Keratinocyte (primary cell): ENCODE measurements around the gene SORBS2.

Experiments
- EZH2 ChIP-seq: IDR thresholded peaks from one replicate; pipeline ENCODE4 v1.6.1; 2012; ENCODE audit warnings: inconsistent platforms, mild to moderate bottlenecking, low read length, moderate library complexity
- TF ChIP-seq, protein P1 (sequence below), 3 experiments: IDR thresholded peaks in 1 of 3; conservative IDR thresholded peaks in 1 of 3; optimal IDR thresholded peaks in 1 of 3; 2 replicates in 2 of 3; 3 replicates in 1 of 3; pipeline versions ENCODE3 to v1.5.1; 2011; ENCODE audit warnings: low read length in 3 of 3, mild to moderate bottlenecking in 3 of 3, moderate library complexity in 2 of 3, control low read depth in 1 of 3, inconsistent platforms in 1 of 3; ENCODE audit not compliant: insufficient read depth in 2 of 3; ENCODE audit errors: extremely low read depth in 1 of 3

GRCh38 chr4:185752872-185753271 lies 59.1 kb downstream of the SORBS2 start:
- TF ChIP-seq, protein P1, sequence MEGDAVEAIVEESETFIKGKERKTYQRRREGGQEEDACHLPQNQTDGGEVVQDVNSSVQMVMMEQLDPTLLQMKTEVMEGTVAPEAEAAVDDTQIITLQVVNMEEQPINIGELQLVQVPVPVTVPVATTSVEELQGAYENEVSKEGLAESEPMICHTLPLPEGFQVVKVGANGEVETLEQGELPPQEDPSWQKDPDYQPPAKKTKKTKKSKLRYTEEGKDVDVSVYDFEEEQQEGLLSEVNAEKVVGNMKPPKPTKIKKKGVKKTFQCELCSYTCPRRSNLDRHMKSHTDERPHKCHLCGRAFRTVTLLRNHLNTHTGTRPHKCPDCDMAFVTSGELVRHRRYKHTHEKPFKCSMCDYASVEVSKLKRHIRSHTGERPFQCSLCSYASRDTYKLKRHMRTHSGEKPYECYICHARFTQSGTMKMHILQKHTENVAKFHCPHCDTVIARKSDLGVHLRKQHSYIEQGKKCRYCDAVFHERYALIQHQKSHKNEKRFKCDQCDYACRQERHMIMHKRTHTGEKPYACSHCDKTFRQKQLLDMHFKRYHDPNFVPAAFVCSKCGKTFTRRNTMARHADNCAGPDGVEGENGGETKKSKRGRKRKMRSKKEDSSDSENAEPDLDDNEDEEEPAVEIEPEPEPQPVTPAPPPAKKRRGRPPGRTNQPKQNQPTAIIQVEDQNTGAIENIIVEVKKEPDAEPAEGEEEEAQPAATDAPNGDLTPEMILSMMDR (optimal IDR thresholded peaks at IDR 0.05 in 1 of 3, IDR thresholded peaks at IDR 0.05 in 1 of 3, conservative IDR thresholded peaks at IDR 0.05 in 1 of 3; ENCODE audit: extremely low read depth in 1 of 3, insufficient read depth in 2 of 3, low read length in 3 of 3) = no peak
- TF ChIP-seq EZH2 = no peak
